Stomach (tissue), 9 donors: ENCODE data around the gene SLC38A7. TPM values are rescaled to one million over a fixed set of nuclear protein-coding genes. Genes with fewer than 3 reads are reported as not detected.

ENCODE experiments used
- DNase-seq, 2 donors: peaks; one replicate each; pipeline versions ENCODE4 v3.0.0 to v3.0.0-alpha.2; 2013 to 2019
- H3K27ac ChIP-seq, 5 donors: fragments of 200-600 bp in 4 of 5; sonication (generic) in 4 of 5; one replicate each; pipeline ENCODE4 v1.5.1; 2013 to 2019; ENCODE audit warnings: mild to moderate bottlenecking in 1 of 5, moderate library complexity in 1 of 5
- H3K27me3 ChIP-seq, 3 donors: fragments of 200-600 bp; sonication (generic); one replicate each; pipeline ENCODE4 v1.5.1; 2017 to 2019; ENCODE audit warnings: mixed run types in 1 of 3
- H3K36me3 ChIP-seq, 4 donors: fragments of 200-600 bp; sonication (generic); 1 replicate in 3 of 4; 2 replicates in 1 of 4; pipeline ENCODE4 v1.5.1; 2016 to 2019
- H3K4me1 ChIP-seq, 4 donors: fragments of 200-600 bp; sonication (generic); one replicate each; pipeline ENCODE4 v1.5.1; 2016 to 2019
- H3K4me3 ChIP-seq, 4 donors: fragments of 200-600 bp; sonication (generic) in 3 of 4; one replicate each; pipeline ENCODE4 v1.5.1; 2016 to 2019; ENCODE audit warnings: mild to moderate bottlenecking in 1 of 4
- H3K9me3 ChIP-seq, 4 donors: fragments of 200-600 bp; sonication (generic); one replicate each; pipeline ENCODE4 v1.5.1; 2016 to 2019
- EP300 ChIP-seq: sonication (generic); formaldehyde crosslinking; IDR thresholded peaks from one replicate; pipeline ENCODE4 v1.6.1; 2017; ENCODE audit warnings: antibody characterized with exemption
- POLR2A ChIP-seq, 4 donors: fragments of 450-650 bp; IDR thresholded peaks; one replicate each; pipeline ENCODE4 v1.6.1; 2016; ENCODE audit warnings: antibody characterized with exemption in 4 of 4, control low read depth in 2 of 4, mild to moderate bottlenecking in 1 of 4, moderate library complexity in 1 of 4
- POLR2AphosphoS5 ChIP-seq, 3 donors: sonication (generic); formaldehyde crosslinking; IDR thresholded peaks; one replicate each; pipeline ENCODE4 v1.6.1; 2016; ENCODE audit warnings: antibody characterized with exemption in 3 of 3
- WGBS, 5 donors: extraction: QIAGEN DNeasy Blood & Tissue Kit in 3 of 5; methylation state at CpG; one replicate each; pipeline versions ENCODE4 v1.1.5 to v1.1.7; 2013 to 2018; 5-methylcytosine and 5-hydroxymethylcytosine counted together
- intact Hi-C: fragments of 100-400 bp; cut with DNase I; formaldehyde crosslinking; loops from one replicate; pipeline ENCODE4 v1.15.1; 2023; ENCODE audit warnings: low total_unique reads
- polyA plus RNA-seq, 3 donors: library from polyadenylated mRNA; stranded (reverse); fragments of 200-250 nt; gene quantifications; one replicate each; pipeline ENCODE4 v1.2.3, GENCODE V29; 2013
- total RNA-seq, 5 donors: library from RNA; depleted of rRNA; stranded (reverse); fragments of >200 nt; gene quantifications; one replicate each; pipeline versions ENCODE4 v1.1.0 to v1.2.3, GENCODE V29; 2014 to 2016
- TF ChIP-seq, protein P1 (sequence below), 7 experiments: fragments of 450-650 bp in 4 of 7; fragments of 200-600 bp in 3 of 7; sonication (generic) in 3 of 7; IDR thresholded peaks; one replicate each; pipeline ENCODE4 v1.5.1; 2016 to 2019; ENCODE audit warnings: antibody characterized with exemption in 7 of 7, control low read depth in 2 of 7, mild to moderate bottlenecking in 1 of 7
- donor health status: healthy with polysubstance abuse.
- donor health status: Bipolar disorder and iron deficiency.
- donor health status: healthy.

SLC38A7 gene
- total and polyA plus RNA-seq, 8 donors, result 0.87 to 35.6 (median 6.0) TPM

- Histone ChIP-seq H3K9me3 (no peaks in the 10 kb centered on the region), H3K36me3 (peaks cover 0 to 14% (median 2%) of the 10 kb centered on the region in 4 donors), H3K4me1 (peaks cover 15 to 28% (median 19%) of the 10 kb centered on the region in 4 donors), H3K27ac (peak overlapping the region in 3 of 5 donors; percentile 30 to 87 (median 85)), H3K4me3 (peak overlapping the region; percentile 69 to 98 (median 79)), H3K27me3 (no peaks in the 10 kb centered on the region)
- 68 to 82% (median 74%) methylated on average over 6 of the region's 6 CpGs for WGBS, 5 donors
- intact Hi-C loops, result no loop called here
- TF ChIP-seq, protein P1, sequence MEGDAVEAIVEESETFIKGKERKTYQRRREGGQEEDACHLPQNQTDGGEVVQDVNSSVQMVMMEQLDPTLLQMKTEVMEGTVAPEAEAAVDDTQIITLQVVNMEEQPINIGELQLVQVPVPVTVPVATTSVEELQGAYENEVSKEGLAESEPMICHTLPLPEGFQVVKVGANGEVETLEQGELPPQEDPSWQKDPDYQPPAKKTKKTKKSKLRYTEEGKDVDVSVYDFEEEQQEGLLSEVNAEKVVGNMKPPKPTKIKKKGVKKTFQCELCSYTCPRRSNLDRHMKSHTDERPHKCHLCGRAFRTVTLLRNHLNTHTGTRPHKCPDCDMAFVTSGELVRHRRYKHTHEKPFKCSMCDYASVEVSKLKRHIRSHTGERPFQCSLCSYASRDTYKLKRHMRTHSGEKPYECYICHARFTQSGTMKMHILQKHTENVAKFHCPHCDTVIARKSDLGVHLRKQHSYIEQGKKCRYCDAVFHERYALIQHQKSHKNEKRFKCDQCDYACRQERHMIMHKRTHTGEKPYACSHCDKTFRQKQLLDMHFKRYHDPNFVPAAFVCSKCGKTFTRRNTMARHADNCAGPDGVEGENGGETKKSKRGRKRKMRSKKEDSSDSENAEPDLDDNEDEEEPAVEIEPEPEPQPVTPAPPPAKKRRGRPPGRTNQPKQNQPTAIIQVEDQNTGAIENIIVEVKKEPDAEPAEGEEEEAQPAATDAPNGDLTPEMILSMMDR (IDR thresholded peaks at IDR 0.05), result no peak
- no peak for TF ChIP-seq POLR2AphosphoS5 (IDR thresholded peaks at IDR 0.05)
- no peak for TF ChIP-seq EP300
- no peak for TF ChIP-seq POLR2A (IDR thresholded peaks at IDR 0.05)
- DNase-seq, result no peak
Observed at GRCh38 chr16:58685084-58685449, 497 bp upstream of the SLC38A7 start.

- peaks cover 0 to 25% (median 13%) of the 10 kb centered on the region in 4 donors for H3K36me3 ChIP-seq
- peak overlapping the region; percentile 69 to 98 (median 79) for H3K4me3 ChIP-seq
- peak overlapping the region in 4 of 5 donors; percentile 30 to 87 (median 80) for H3K27ac ChIP-seq
- H3K4me1 ChIP-seq, result peaks cover 15 to 28% (median 19%) of the 10 kb centered on the region in 4 donors
- no peaks in the 10 kb centered on the region for H3K27me3 ChIP-seq
- DNase-seq, result no peak
- intact Hi-C loops, result no loop called here
- no peaks in the 10 kb centered on the region for H3K9me3 ChIP-seq
- TF ChIP-seq, protein P1 (IDR thresholded peaks at IDR 0.05), result no peak
- TF ChIP-seq POLR2A (IDR thresholded peaks at IDR 0.05) (no peak), POLR2AphosphoS5 (IDR thresholded peaks at IDR 0.05) (no peak), EP300 (no peak)
- WGBS, 5 donors, result 5 to 13% (median 6%) methylated on average over 2 to 3 of the region's 3 CpGs
Observed at GRCh38 chr16:58684001-58684353, 593 bp downstream of the SLC38A7 start.

DNA sequence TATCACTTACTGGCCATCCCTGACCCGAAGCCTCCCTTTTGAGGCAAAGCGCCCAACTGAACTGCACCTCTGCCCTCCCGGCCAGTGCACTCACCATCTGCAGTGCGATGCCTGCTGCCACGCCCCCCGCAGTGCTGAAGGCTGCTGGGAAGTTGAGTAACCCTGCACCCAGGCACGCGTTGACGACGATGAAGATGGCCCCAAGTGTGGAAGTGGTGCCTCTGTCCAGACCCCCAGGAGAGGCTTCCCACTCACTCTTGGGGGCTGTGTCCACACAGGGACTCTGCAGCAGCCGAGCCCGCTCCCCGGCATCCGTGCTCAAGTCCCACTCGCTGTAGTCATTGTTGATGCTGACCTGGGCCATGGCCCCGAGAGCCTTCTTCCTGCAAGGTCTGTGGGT lies 4.8 kb downstream of the SLC38A7 start:
- H3K27ac ChIP-seq, result no peak overlapping the region
- no peak for TF ChIP-seq EP300
- intact Hi-C loops, result no loop called here
- H3K9me3 ChIP-seq, result no peaks in the 10 kb centered on the region
- WGBS, 5 donors, result 91 to 97% (median 97%) methylated on average over 12 to 16 of the region's 16 CpGs
- peaks cover 0 to 63% (median 55%) of the 10 kb centered on the region in 4 donors for H3K36me3 ChIP-seq
- no peak for DNase-seq
- no peaks in the 10 kb centered on the region for H3K27me3 ChIP-seq
- H3K4me1 ChIP-seq, result peaks cover 12 to 25% (median 15%) of the 10 kb centered on the region in 4 donors
- no peak overlapping the region for H3K4me3 ChIP-seq

DNA sequence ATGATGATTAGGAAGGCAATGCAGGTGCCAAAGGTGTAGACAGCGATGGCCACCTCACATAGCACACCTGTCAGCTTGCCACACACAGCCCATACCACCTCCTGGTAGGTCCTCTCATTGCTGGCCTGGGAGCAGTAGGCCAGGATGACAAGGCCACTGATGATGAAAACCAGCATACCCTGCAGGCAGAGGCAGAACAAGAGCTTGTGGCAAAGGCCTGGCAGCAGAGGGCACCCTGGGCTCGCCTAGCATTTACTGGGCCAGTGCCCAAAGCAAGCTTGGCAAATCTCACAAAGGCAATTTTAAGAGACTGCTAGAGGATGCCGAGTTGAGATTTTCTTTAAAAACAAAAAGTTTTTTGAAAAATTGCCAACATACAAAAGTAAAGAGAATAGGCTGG lies 5.9 kb downstream of the SLC38A7 start:
- Histone ChIP-seq H3K27ac (no peak overlapping the region), H3K36me3 (peaks cover 0 to 73% (median 65%) of the 10 kb centered on the region in 4 donors), H3K27me3 (no peaks in the 10 kb centered on the region), H3K4me3 (no peak overlapping the region), H3K4me1 (peaks cover 7 to 18% (median 9%) of the 10 kb centered on the region in 4 donors), H3K9me3 (no peaks in the 10 kb centered on the region)
- WGBS, 5 donors, result 54 to 68% (median 59%) methylated on average over 3 of the region's 3 CpGs
- DNase-seq, result no peak
- intact Hi-C loops, result no loop called here
- TF ChIP-seq POLR2AphosphoS5 (IDR thresholded peaks at IDR 0.05), result peak in 1 of 3 donors; percentile 52
- TF ChIP-seq, protein P1 (IDR thresholded peaks at IDR 0.05), result peak in 1 of 7 experiments; percentile 25
- TF ChIP-seq EP300, result no peak

DNA sequence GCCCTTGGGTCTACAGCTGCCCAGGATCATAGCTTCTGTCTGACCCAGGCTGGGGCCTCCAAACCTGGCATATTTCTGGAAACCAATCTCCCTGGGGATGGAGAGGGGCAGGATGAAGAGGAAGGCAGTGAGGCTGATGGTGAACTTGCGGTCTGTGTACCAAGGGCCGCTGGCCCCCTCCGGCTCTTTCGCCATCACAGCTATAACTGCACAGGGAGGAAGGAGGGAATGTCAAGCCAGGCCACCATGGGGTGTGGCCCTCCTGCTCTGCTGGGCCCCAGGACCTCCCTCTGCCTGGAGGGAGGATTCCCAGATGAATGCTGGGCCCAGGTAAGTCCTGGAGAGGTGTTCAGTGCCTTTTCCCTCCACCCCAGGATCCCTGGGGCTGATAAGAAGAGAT lies 6.3 kb downstream of the SLC38A7 start:
- Histone ChIP-seq H3K4me3 (no peak overlapping the region), H3K27ac (no peak overlapping the region), H3K36me3 (peaks cover 0 to 73% (median 66%) of the 10 kb centered on the region in 4 donors), H3K27me3 (no peaks in the 10 kb centered on the region), H3K9me3 (no peaks in the 10 kb centered on the region), H3K4me1 (peaks cover 2 to 14% (median 4%) of the 10 kb centered on the region in 4 donors)
- intact Hi-C loops, result no loop called here
- 94 to 100% (median 97%) methylated on average over 4 of the region's 4 CpGs for WGBS, 5 donors
- no peak for DNase-seq
- TF ChIP-seq, protein P1 (IDR thresholded peaks at IDR 0.05), result no peak
- TF ChIP-seq POLR2AphosphoS5 (IDR thresholded peaks at IDR 0.05) (no peak), EP300 (no peak), POLR2A (IDR thresholded peaks at IDR 0.05) (no peak)
